HAP-1 (cell line): ENCODE measurements around the gene TUBGCP5.
A peak's percentile ranks its signal among the peaks of the same experiment; 100 is the strongest.
"Not testable (repeated sequence)": the region's sequence is repeated elsewhere in the genome, so short reads cannot be mapped to it uniquely, and the experiment has no call there.

Experiments used
- DNase-seq, 2 experiments: peaks; one replicate each; pipeline ENCODE4 v3.0.0-alpha.2; 2016 to 2020; ENCODE audit warnings: low spot score in 2 of 2
- H3K27me3 ChIP-seq: fragments of 250-450 bp; sonication (Bioruptor Pico); 2 replicates; pipeline ENCODE4 v1.5.1; 2020; ENCODE audit warnings: low read depth, mild to moderate bottlenecking, moderate library complexity
- H3K36me3 ChIP-seq: fragments of 250-450 bp; sonication (Bioruptor Pico); replicated peaks from 2 replicates; pipeline ENCODE4 v1.5.1; 2020; ENCODE audit warnings: mild to moderate bottlenecking
- H3K4me1 ChIP-seq: fragments of 250-450 bp; sonication (Bioruptor Pico); 2 replicates; pipeline ENCODE4 v1.5.1; 2020; ENCODE audit warnings: mild to moderate bottlenecking
- H3K4me3 ChIP-seq: fragments of 250-450 bp; sonication (Bioruptor Pico); 2 replicates; pipeline ENCODE4 v1.5.1; 2020; ENCODE audit warnings: mild to moderate bottlenecking, moderate library complexity
- H3K9me3 ChIP-seq: fragments of 250-450 bp; sonication (Bioruptor Pico); 2 replicates; pipeline ENCODE4 v1.5.1; 2020; ENCODE audit warnings: mild to moderate bottlenecking, moderate library complexity
- in situ Hi-C: fragments of 300-500 bp; cut with MboI; formaldehyde crosslinking; loops from 3 replicates; pipeline ENCODE4 v1.14.3; 2020; ENCODE audit warnings: low sequenced_read_pairs, inconsistent platforms, mixed read lengths

TUBGCP5 gene

DNA sequence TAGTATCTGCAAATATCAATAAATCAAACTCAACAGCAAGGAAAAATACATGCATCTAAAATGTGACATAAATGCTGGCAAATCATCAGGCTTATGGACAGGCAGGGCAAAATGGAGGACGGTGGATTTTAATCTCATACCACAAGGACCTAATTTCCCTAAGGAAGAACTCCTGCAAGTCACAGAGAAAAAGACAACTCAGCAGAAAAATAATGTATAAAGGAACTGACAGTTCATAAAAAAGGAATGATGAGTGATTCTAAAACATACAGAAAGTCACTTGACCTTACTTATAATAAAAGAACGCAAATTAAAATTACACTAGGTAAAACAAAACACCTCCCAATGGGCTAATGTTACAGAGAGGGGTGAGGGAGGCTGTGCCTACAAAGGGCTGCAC is 17.2 kb downstream of the TUBGCP5 start:
- Histone ChIP-seq H3K4me3 (no peak overlapping the region), H3K27me3 (no peaks in the 10 kb centered on the region), H3K9me3 (no peaks in the 10 kb centered on the region), H3K4me1 (no peaks in the 10 kb centered on the region), H3K36me3 (peaks cover 77% of the 10 kb centered on the region)
- DNase-seq, result no peak
- in situ Hi-C loops, result no loop called here

DNA sequence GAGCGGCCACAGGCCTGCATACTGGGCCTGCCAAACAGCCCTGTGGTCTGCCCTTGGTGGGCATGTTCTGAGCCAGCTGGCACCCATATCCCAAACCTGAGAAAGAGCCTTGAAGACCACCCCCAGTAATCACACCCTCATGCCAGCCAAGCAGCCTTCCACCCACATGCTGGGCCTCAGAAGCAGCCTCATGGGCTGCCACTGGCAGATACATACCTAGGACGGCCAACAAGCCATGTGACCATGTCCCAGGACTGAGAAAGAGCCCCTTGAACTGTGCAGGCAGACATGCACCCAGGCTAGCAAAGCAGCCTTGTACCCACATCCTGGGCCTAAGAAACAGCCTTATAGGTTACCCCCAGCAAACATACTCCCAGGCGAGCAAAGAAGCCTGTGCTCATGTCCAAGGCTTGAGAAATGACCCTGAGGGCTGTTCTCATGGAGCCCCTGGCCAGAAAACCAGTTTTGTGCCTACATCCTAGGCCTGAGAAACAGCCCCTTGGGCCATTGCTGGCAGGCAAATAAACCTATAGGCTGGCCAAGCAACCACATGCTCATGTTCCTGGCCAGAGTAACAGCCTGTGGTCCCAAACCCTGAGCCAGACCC is 24.9 kb downstream of the TUBGCP5 start:
- in situ Hi-C loops, result loop anchor here (10.0 kb wide), 2 partner anchors 80 to 110 kb away; no protein-coding TSS in a partner anchor
- H3K36me3 ChIP-seq, result peaks cover 52% of the 10 kb centered on the region
- H3K4me1 ChIP-seq, result no peaks in the 10 kb centered on the region
- no peaks in the 10 kb centered on the region for H3K27me3 ChIP-seq
- no peak for DNase-seq
- no peaks in the 10 kb centered on the region for H3K9me3 ChIP-seq
- no peak overlapping the region for H3K4me3 ChIP-seq

DNA sequence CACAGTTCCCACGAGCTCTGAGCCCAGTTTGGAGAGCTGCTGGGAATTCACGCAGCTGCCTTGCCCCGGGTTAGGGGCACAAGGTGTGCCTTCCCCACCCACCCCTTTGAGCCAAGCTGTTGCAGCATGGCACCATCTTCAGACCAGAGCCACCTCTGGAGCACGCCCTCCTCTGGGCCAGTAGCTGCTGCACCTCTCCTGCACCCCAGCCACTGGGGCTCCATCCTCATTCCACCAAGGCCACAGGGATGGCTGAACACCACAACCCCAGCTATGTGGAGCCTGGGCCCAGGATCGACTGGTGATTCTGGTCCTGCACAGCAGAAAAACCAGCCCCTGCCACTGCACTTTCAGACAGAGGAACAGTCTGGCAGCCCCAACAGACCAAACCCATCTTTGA is 25.7 kb downstream of the TUBGCP5 start:
- H3K27me3 ChIP-seq, result no peaks in the 10 kb centered on the region
- in situ Hi-C loops, result loop anchor here (10.0 kb wide), 2 partner anchors 79 to 109 kb away; no protein-coding TSS in a partner anchor
- no peaks in the 10 kb centered on the region for H3K4me1 ChIP-seq
- H3K4me3 ChIP-seq, result no peak overlapping the region
- no peak for DNase-seq
- peaks cover 48% of the 10 kb centered on the region for H3K36me3 ChIP-seq
- H3K9me3 ChIP-seq, result no peaks in the 10 kb centered on the region

DNA sequence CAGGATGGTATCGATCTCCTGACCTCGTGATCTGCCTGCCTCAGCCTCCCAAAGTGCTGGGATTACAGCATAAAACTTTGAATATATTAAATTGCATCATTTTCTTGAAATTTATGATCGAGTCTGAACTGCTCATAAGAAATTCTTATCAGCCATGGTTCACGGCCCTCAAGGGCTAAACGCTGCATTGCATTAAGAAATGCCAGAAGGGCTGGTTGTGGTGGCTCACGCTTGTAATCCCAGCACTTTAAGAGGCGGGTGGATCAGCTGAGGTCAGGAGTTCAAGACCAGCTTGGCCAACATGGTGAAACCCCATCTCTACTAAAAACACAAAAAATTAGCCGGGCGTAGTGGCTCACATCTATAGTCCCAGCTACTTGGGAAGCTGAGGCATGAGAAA is 26.8 kb downstream of the TUBGCP5 start:
- not testable (repeated sequence) for DNase-seq, H3K27me3 ChIP-seq, H3K4me1 ChIP-seq, H3K9me3 ChIP-seq, H3K4me3 ChIP-seq
- H3K36me3 ChIP-seq, result peaks cover 50% of the 10 kb centered on the region
- in situ Hi-C loops, result loop anchor here (10.0 kb wide), 2 partner anchors 78 to 108 kb away; no protein-coding TSS in a partner anchor

DNA sequence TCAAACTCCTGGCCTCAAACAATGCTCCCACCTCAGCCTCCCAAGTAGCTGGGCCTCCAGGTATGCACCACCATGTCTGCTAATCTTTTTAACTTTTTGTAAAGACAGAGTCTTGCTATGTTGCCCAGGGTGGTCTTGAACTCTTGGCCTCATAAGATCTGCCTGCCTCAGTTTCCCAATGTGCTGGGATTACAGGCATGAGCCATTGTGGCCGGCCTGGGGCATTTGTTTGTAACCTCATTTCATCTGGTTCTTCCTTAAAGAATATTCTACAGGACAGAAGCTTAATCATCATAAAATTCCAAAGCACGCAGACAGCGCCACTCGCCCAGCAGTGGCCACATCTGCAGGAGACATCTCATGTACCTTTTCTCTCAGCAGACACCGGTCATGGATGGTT is 35.6 kb downstream of the TUBGCP5 start:
- H3K4me3 ChIP-seq, result no peak overlapping the region
- DNase-seq, result no peak
- no peaks in the 10 kb centered on the region for H3K9me3 ChIP-seq
- in situ Hi-C loops, result no loop called here
- H3K27me3 ChIP-seq, result no peaks in the 10 kb centered on the region
- H3K36me3 ChIP-seq, result peaks cover 70% of the 10 kb centered on the region
- no peaks in the 10 kb centered on the region for H3K4me1 ChIP-seq

DNA sequence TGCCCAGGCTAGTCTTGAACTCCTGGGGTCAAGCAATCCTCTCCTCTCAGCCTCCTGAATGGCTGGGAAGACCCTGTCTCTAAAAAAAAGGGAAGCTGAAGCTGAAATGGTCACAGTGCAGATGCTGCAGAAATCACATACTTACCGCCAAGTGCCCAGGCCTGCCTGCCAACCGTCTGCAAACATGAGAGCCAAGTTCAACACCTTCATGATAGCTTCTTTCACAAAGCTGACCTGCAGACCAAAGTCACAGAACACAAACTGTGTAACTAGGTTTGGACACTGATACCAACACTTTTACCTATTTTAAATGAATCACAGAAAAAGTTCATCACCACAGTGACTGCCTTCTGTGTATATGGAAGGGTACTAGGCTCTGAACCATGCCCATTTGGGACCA is 36.4 kb downstream of the TUBGCP5 start:
- DNase-seq, result no peak
- no peaks in the 10 kb centered on the region for H3K4me1 ChIP-seq
- H3K9me3 ChIP-seq, result no peaks in the 10 kb centered on the region
- peaks cover 66% of the 10 kb centered on the region for H3K36me3 ChIP-seq
- no peak overlapping the region for H3K4me3 ChIP-seq
- no peaks in the 10 kb centered on the region for H3K27me3 ChIP-seq
- in situ Hi-C loops, result no loop called here

DNA sequence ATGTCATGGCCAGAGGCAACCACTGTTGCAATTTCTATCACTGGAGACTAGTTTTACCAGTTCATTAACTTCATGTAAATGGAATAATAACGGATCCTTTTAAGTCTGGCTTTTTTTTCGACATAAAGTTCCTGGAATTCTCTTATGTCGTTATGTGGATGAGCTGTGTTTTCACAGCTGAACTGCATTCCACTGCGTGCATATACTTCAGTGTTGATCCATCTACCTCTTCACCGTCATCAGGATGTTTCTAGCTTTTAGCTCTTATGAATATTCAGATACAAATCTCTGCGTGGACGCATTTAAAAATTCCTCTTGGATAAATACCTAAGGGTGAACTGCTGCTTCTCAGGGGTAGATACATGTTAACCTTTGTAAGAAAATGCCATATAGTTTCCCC is 43.6 kb downstream of the TUBGCP5 start:
- in situ Hi-C loops, result no loop called here
- H3K27me3 ChIP-seq, result no peaks in the 10 kb centered on the region
- peaks cover 34% of the 10 kb centered on the region for H3K36me3 ChIP-seq
- H3K4me1 ChIP-seq, result no peaks in the 10 kb centered on the region
- DNase-seq, result no peak
- no peaks in the 10 kb centered on the region for H3K9me3 ChIP-seq
- no peak overlapping the region for H3K4me3 ChIP-seq

DNA sequence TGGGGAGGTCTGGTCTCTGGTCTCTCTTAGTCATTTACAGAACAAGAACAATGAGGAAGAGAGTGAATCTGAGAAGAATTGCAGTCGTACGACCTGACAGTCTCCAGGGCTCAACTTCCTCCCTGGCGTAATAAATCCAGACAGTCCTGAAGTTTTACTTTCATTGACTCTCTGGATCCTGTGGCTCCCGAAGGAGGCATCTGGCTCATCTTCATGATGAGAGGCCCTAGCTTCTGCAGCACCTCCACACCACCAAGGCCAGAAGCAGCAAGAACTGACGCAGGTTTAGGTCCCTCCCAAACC is 47.4 kb downstream of the TUBGCP5 start:
- DNase-seq, result no peak
- Histone ChIP-seq H3K4me1 (no peaks in the 10 kb centered on the region), H3K27me3 (no peaks in the 10 kb centered on the region), H3K36me3 (peaks cover 7% of the 10 kb centered on the region), H3K4me3 (no peak overlapping the region), H3K9me3 (no peaks in the 10 kb centered on the region)
- in situ Hi-C loops, result no loop called here

DNA sequence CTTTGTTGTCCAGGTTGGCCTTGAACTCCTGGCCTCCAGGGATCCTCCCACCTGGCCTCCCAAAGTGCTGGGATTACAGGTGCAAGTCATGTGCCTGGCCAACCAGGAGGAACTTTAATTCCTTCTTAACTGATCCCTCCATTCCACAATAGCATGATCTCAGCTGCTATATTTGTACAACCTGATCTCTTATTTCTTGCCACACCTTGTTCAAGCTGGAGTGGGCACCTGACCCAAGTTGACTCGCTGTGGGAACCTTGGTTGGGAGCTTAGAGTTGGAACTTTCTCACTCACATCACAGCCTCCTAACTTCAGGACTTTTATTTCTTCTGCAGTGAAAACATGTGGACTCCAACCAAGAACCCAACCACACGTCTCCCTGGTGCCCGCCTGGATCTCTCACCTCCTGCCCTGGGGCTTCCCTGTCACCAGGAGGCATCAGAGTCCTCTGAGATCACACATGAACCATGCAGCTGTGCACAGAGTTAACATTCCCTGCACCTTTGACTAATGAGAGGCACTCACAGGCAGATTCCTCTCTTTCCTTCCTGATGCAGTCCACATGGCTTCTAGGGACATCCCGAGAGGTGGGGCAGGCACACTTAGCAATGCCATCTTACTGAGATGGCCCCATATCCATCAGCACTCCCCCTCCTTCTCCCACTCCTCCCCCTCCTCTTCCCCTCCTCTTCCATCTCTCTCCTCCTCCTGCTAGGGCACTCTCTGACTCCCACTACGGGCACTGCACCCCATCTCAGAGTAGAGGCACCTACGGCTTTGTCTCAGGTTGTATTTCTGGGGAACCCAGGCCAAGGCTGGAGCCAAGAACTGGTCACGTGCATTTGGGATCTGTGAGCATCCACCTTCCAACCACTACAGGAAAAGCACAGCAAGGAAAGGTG is 49.5 kb downstream of the TUBGCP5 start:
- Histone ChIP-seq H3K9me3 (no peaks in the 10 kb centered on the region), H3K4me3 (no peak overlapping the region), H3K4me1 (no peaks in the 10 kb centered on the region), H3K36me3 (peaks cover 6% of the 10 kb centered on the region), H3K27me3 (no peaks in the 10 kb centered on the region)
- in situ Hi-C loops, result no loop called here
- DNase-seq, result no peak

DNA sequence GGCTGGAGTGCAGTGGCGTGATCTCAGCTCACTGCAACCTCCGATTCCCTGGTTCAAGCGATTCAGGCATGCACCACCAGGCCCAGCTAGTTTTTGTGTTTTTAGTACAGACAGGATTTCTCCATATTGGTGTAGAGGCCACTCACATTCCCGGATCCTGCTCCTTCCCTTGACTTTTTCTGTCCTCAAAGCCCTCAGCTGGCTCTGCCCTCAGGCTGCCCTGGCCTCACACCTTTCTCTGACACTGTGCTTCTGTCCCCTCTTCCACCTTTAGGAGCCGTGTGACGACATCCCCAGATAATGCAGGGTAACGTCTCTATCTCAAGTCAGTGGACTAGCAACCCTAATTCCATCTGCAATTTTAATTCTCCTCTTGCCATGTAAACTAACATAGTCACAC is 50.6 kb downstream of the TUBGCP5 start:
- in situ Hi-C loops, result no loop called here
- H3K4me3 ChIP-seq, result no peak overlapping the region
- H3K9me3 ChIP-seq, result no peaks in the 10 kb centered on the region
- no peaks in the 10 kb centered on the region for H3K27me3 ChIP-seq
- DNase-seq, result no peak
- H3K4me1 ChIP-seq, result no peaks in the 10 kb centered on the region
- no peaks in the 10 kb centered on the region; the same call in 1 of the 2 replicates for H3K36me3 ChIP-seq

DNA sequence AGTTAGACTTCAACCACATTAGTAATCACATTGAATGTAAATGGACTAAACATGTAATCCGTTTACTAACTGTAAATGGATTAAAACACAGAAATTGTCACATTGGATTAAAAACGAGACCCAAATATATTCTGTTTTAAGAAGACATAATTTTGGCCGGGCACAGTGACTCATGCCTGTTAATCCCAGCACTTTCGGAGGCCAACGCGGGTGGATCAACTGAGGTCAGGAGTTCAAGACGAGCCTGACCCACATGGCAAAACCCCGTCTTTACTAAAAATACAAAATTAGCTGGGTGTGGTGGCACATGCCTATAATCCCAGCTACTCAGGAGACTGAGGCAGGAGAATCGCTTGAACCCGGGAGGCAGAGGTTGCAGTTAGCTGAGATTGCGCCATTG is 57.4 kb downstream of the TUBGCP5 start:
- H3K4me3 ChIP-seq, H3K36me3 ChIP-seq, H3K4me1 ChIP-seq, H3K27me3 ChIP-seq, in situ Hi-C loops, DNase-seq, H3K9me3 ChIP-seq: not testable (repeated sequence)

DNA sequence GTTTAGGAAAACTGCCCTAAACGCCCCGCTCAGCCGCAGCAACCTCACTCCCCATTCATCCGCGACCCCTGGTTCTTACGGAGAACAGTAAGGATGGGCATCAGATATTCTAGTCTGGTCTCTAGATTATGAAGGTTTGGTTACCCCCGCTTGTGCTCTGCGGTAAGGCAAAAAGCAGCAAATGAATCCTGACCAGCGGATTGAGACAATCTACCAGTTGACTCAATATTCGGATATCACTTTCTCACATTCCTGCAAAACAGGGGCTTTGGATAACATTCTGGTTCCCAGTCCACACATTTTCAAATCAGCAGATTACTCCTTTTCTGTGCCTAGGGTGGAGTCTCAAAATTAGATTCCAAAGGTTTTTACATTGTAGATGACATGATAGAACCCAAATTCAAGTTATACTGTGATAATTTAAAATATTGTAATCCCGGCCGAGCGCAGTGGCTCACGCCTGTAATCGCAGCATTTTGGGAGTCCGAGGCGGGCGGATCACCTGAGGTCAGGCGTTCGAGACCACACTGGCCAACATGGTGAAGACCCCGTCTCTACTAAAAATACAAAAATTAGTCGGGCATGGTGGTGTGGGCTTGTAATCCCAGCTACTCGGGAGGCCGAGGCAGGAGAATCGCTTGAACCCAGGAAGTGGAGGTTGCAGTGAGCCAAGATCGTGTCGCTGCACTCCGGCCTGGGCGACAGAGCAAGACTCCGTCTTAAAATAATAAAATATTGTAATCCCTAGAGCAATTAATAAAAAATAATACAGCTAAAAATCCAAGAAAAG is 58.1 kb downstream of the TUBGCP5 start:
- H3K9me3 ChIP-seq, result no peaks in the 10 kb centered on the region
- H3K4me1 ChIP-seq, result peaks cover 6% of the 10 kb centered on the region
- no peaks in the 10 kb centered on the region; the same call in 1 of the 2 replicates for H3K36me3 ChIP-seq
- H3K4me3 ChIP-seq, result peak overlapping the region; percentile 76
- no peak for DNase-seq
- in situ Hi-C loops, result no loop called here
- no peaks in the 10 kb centered on the region for H3K27me3 ChIP-seq

DNA sequence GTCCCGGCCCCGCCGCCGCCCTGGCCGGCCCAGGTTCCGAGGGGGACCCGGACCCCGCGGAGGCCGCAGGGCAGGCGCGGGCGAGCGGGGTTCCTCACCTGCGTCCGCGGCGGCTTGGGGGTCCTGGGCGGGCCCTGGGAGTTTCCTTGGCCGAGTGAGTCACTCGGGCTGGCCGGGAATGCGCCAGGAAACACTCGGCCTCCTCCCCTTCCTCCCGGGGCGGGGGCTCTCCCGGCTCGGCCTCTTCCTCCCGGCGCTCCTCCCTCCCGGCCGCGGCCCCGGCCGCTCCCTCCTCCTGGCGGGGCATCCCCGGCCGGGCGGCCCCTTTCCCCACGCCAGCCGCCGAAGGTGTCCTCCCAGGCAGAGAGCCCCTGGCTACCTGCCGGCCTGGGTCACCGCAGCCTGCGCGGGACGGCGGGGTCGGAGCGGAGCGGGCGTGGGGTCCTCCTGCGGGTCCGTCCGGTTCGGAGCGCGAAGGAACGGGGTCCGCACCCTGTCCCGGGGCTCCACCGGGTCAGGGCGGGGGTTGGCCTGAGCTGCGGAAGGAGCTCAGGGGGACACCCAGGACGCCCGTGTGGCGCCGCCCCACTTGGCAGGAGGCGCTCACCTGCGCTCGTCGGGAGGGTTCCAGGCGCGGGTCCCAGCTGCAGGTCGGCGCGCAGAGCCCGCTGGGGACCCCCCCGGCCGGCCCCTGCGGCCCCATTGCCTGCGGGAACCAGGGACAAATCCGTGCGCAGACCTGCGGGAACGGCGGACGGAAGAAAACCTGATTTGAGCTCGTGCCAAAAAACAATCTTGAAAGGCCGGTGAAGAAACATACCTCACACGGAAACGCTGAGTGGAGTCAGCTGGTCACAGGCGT is 58.9 kb downstream of the TUBGCP5 start, which contains the start of gene CYFIP1:
Gene CYFIP1, minus strand, starts transcription at position 180 of the 862 bp plus-strand sequence. CDS start 33,083 bp downstream, outside the sequence.
- peak; percentile 80 to 89 for DNase-seq
- no peaks in the 10 kb centered on the region; the same call in 1 of the 2 replicates for H3K36me3 ChIP-seq
- no peaks in the 10 kb centered on the region for H3K9me3 ChIP-seq
- in situ Hi-C loops, result no loop called here
- peaks cover 6% of the 10 kb centered on the region for H3K4me1 ChIP-seq
- H3K4me3 ChIP-seq, result peak within 1 kb of the TSS; percentile 76
- H3K27me3 ChIP-seq, result no peaks in the 10 kb centered on the region
